Measurements from ENCODE around the gene SLC38A5.
"Not testable (repeated sequence)": the region's sequence is repeated elsewhere in the genome, so short reads cannot be mapped to it uniquely, and the experiment has no call there.

The SLC38A5 gene

DNA sequence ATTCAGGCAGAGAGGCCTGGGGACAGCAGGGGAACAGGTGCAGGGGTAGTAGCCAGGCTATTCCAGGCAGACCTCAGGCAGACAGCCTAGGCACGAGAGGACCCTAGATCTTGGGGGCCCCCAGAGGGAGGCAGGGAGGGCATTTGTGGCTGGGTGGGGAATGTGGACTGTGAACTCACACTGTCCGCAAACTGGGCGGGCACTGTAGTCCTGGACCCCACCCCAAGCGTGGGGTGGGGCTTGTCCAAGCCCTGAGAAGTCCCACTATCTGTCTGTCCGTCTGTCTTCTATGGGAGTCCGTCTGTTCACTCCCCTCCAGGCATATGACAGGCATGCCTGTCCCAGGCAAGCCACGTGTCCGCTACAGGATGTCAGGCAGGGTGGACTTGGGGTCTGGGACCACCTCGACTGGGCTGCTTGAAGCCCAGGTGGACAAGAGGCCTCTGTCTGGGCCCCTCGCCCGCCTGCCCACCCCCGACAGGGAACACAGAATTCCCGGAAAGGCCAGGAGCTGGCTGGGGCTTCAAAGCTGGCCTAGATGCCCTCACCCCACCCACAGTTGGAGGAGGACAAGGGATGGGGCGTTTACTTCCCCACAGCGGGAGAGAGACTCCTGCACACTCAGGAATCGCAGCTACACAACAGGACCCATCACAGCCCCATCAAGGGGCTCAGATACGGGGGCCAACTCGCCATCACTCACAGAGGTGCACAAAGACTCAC is at the start of gene SLC38A5:
TSS of gene SLC38A5 (minus strand) at position 151 of the 723 bp plus-strand sequence. CDS start 2,336 bp downstream, outside the sequence.
- no peak for DNase-seq

GRCh38 chrX:48519481-48519880 is 49.4 kb upstream of the SLC38A5 start:
- not testable (repeated sequence) for DNase-seq

- no peak for DNase-seq
Observed at GRCh38 chrX:48516987-48517386, 46.9 kb upstream of the SLC38A5 start.

DNA sequence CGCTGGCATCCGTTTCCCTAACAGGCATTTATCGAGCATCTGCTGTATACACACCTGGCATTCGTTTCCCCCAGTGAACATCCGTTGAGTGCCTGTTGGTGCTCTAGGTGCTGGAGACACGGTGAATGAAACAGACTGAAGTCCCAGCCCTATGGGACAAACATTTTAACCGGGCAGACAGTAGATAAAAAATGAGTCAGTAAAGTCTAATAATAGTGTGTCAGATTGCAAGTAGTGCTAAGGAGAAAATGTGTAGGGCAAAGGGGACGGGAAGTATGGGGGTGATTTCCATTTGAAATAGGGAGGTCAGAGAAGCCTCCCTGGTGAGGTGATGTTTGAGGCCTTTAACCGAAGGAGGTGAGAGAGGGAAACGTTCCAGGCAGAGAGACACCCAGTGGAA is 46.2 kb upstream of the SLC38A5 start:
- DNase-seq, result no peak

DNA sequence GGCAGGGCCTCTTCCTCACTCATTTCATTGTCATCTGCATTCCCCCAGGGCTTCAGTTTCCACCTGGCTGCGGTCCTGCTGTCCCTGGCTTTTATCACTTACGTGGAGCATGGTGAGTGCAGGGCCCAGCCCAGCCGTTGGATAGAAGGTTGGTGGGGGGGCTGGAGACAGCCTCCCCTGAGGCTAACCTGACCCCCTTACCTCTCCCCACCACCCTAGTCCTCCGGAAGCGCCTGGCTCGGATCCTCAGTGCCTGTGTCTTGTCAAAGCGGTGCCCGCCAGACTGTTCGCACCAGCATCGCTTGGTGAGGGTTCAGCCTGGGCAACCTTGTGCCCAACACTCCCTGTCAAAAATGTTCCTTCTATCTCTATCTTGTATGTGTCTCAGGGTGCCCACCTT is 45.8 kb upstream of the SLC38A5 start:
- no peak for DNase-seq

DNA sequence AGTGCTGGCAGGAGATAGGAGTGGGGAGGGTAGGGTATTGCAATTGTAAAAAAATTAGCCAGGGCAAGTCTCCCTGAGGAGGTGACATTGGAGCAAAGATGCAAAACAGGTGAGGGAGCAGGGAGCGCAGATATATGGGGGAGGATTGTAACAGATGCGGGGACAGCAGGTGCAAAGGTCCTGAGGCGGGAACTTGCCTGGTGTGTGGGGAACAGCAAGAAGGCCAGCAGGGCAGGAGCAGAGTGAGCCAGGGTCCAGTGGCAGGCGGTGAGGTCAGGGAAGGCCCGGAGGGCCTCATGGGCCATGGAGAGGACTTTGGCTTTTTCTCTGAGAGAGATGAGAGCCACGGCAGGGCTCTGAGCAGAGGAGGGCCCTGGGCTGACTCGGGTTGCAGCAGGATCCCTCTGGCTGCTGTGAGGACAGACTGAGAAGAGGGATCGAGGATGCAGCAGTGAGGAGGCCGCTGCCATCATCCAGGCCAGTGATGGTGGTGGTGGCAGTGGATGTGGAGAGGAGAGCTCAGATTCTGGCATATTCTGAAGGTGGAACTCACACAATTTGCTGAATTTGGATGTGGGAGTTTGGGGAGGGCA is 44.9 kb upstream of the SLC38A5 start:
- DNase-seq, result no peak

- DNase-seq, result no peak
Observed at GRCh38 chrX:48514126-48514806, 44.2 kb upstream of the SLC38A5 start.

DNA sequence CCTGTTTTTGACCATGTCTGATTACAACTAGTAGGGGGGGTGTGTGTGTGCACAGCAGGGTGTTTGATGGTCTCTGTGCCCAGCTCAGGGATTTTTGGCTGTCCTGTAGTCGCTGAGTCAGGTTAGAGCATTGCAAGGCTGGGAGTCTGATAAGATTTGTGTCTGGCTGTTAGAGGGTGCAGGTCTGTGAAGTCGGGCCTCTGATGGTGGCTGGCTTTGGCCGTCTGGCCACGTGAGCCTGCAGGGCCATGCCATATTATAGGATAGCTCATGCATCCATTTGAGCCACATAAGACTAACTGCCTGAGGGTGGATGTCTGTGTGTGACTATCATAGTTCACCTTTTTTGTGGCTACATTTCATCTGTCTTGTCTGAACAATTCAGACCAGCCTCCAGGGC is 43.6 kb upstream of the SLC38A5 start:
- DNase-seq, result no peak

GRCh38 chrX:48512371-48512935 is 42.4 kb upstream of the SLC38A5 start:
- no peak for DNase-seq

GRCh38 chrX:48511560-48511959 is 41.5 kb upstream of the SLC38A5 start:
- no peak for DNase-seq

GRCh38 chrX:48509619-48510018 is 39.6 kb upstream of the SLC38A5 start:
- no peak for DNase-seq

DNA sequence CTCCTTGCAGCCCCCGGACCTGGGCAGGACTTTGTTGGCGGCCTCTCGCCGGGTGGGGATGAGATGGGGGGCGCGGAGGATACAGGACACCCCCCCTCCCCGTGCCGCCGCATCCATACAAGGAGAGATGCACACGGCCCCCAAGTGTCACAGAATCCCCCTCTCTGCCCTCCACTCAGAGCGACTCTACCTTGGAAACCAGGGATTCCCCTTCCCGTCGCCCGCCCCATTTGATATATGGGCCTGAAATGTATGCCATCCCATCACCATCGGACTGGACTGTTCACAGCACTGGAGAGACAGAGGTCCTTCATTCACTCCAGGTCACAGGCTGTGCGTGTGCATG is 39.2 kb upstream of the SLC38A5 start:
- DNase-seq, result no peak

GRCh38 chrX:48508400-48509244 is 38.6 kb upstream of the SLC38A5 start, which contains the start of gene PORCN:
PORCN (plus strand) TSS chrX:48508992; CDS start chrX:48509821, 829 bp downstream.
- DNase-seq, result peak; percentile 73 to 74

GRCh38 chrX:48507246-48507645 is 37.2 kb upstream of the SLC38A5 start:
- DNase-seq, result no peak

GRCh38 chrX:48505481-48505880 is 35.4 kb upstream of the SLC38A5 start:
- DNase-seq, result no peak

DNA sequence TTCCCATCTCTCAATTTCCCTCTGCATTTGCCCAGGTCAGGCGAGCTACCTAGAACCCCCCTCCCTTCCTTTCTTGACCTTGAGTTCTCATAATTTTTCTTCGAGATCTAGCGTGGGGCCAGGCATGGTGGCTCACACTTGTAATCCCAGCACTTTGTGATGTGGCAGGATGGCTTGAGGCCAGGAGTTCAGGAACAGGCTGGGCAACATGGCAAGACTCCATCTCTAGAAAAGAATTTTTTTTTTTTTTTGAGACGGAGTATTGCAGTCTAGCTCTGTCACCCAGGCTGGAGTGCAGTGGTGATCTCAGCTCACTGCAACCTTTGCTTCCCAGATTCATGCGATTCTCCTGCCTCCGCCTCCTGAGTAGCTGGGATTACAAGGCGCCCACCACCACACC is 34.2 kb upstream of the SLC38A5 start:
- no peak for DNase-seq

- no peak for DNase-seq
Observed at GRCh38 chrX:48498374-48498809, 28.3 kb upstream of the SLC38A5 start.

DNA sequence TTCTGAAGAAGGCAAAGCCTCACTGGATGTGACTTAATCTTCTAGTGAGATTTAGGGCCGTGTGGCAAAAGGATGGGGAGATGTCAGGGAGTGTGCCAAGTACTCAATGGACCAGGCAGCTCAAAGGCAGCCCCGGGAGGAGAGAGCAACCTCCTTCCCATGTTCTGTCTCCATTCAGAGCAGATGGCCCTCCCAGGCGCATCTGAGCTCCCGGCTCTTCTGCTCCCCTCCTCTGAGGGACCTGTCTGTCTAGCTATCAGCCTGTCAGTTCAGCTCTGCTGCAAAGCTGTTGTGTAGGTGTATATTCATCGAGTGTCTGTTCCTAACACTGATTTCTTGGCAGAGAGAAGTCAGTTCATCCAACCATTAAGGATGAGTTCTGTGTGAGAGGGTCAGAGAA is 27.8 kb upstream of the SLC38A5 start:
- DNase-seq, result no peak

- DNase-seq, result no peak
Observed at GRCh38 chrX:48496660-48497059, 26.6 kb upstream of the SLC38A5 start.

DNA sequence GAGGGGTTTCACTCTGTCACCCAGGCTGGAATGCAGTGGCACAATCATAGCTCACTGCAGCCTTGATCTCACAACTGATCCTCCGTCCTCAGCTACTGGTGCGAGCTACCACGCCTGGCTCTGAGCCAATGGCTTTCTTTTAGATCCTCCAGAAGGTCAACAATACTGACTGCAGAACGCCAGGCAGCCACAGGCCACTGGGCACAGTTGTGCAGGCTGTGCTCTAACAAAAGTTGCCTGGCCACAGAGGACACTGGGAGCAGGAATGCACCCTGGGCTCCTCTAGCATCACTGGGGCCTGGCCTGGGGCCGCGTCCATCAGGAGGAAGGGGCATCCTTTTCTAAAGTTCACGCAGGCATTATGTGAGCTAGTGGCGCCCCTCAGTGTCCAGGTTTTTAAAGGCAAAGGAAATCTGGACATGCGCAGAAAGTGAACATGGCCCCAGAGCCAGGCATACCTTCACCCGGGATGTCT is 23.9 kb upstream of the SLC38A5 start:
- DNase-seq, result no peak

- DNase-seq, result no peak
Observed at GRCh38 chrX:48492293-48492910, 22.3 kb upstream of the SLC38A5 start.

DNA sequence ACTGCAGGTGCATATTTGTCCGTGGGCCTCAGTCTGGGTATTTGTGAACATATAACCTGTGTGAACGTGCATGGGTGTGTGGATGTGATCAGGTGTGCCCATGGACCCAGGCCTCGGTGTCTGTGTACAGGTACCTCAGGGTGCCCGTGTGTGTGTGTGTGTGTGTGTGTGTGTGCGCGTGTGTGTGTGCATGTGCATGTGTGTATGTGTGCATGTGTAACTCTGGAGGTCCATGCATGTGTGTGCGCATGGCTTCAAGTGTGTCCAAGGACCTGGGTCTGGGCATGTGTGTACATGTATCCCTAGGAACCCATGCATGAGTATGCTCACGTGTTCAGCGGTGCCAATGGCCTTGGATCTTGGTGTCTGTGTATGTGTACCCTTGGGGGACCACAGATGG is 21.7 kb upstream of the SLC38A5 start:
- no peak for DNase-seq
